Measurements from ENCODE around the gene TXNIP.
"Not testable (repeated sequence)": the region's sequence is repeated elsewhere in the genome, so short reads cannot be mapped to it uniquely, and the experiment has no call there.

TXNIP gene

DNA sequence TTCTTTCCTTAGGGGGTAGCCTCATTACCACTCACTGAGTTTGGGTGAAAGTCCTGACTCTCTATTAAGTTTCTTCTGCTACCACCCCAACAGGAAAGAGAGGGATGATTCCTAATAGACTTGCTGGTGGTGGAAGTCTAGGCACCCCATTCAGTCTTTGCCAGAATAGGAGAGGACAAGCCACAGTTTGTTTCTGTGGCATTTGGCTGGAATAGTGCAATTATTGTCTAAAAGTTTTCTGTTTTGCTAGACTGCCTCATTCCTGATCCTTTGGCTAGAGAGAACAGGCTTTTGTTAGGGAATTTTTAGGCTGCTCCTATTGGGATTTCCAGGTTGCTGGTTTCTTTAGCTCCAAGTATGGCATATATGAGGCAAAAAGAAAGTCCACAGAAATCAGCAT lies 35.1 kb upstream of the TXNIP start:
- TF ChIP-seq, protein P1, sequence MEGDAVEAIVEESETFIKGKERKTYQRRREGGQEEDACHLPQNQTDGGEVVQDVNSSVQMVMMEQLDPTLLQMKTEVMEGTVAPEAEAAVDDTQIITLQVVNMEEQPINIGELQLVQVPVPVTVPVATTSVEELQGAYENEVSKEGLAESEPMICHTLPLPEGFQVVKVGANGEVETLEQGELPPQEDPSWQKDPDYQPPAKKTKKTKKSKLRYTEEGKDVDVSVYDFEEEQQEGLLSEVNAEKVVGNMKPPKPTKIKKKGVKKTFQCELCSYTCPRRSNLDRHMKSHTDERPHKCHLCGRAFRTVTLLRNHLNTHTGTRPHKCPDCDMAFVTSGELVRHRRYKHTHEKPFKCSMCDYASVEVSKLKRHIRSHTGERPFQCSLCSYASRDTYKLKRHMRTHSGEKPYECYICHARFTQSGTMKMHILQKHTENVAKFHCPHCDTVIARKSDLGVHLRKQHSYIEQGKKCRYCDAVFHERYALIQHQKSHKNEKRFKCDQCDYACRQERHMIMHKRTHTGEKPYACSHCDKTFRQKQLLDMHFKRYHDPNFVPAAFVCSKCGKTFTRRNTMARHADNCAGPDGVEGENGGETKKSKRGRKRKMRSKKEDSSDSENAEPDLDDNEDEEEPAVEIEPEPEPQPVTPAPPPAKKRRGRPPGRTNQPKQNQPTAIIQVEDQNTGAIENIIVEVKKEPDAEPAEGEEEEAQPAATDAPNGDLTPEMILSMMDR (IDR thresholded peaks at IDR 0.05; ENCODE audit: extremely low read depth, insufficient read depth, missing control alignments), result no peak
- DNase-seq (ENCODE audit: low spot score), result no peak
- in situ Hi-C loops (cut with MboI; ENCODE audit: low pct_unique_long_range_greater_than_20kb, low sequenced_read_pairs, unreplicated experiment), result no loop called here

DNA sequence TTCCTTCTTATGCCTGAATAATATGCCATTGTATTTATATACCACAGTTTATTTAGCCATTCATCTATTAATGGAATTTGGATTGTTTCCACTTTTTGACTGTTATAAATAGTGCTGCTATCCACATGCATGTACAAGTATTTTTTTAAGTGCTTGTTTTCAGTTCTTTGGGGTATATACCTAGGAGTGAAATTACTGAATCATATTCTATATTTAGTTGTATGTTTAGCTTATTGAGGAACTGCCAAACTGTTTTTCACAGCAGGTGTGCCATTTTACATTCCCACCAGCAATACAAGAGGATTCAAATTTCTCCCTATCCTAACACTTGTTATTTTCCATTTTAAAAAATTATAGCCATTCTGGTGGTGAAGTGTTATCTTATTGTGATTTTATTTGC lies 32.7 kb upstream of the TXNIP start:
- in situ Hi-C loops (cut with MboI; ENCODE audit: low pct_unique_long_range_greater_than_20kb, low sequenced_read_pairs, unreplicated experiment), result no loop called here
- TF ChIP-seq, protein P1 (IDR thresholded peaks at IDR 0.05; ENCODE audit: extremely low read depth, insufficient read depth, missing control alignments), result no peak
- no peak for DNase-seq (ENCODE audit: low spot score)

DNA sequence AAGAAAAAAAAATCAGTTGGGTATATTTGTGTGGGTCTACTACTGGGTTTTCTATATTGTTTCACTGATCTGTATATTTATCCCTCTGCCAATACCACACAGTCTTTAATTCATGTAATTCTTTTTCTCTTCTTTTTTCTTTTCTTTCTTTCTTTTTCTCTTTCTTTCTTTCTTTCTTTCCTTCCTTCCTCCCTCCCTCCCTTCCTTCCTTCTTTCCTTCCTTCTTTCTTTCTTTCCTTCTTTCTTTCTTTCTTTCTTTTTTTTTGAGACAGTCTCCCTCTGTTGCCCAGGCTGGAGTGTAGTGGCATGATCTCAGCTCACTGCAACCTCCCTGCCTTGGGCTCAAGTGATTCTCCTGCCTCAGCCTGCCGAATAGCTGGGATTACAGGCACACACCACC lies 30.3 kb upstream of the TXNIP start:
- DNase-seq (ENCODE audit: low spot score); in situ Hi-C loops (cut with MboI; ENCODE audit: low pct_unique_long_range_greater_than_20kb, low sequenced_read_pairs, unreplicated experiment): not testable (repeated sequence)

DNA sequence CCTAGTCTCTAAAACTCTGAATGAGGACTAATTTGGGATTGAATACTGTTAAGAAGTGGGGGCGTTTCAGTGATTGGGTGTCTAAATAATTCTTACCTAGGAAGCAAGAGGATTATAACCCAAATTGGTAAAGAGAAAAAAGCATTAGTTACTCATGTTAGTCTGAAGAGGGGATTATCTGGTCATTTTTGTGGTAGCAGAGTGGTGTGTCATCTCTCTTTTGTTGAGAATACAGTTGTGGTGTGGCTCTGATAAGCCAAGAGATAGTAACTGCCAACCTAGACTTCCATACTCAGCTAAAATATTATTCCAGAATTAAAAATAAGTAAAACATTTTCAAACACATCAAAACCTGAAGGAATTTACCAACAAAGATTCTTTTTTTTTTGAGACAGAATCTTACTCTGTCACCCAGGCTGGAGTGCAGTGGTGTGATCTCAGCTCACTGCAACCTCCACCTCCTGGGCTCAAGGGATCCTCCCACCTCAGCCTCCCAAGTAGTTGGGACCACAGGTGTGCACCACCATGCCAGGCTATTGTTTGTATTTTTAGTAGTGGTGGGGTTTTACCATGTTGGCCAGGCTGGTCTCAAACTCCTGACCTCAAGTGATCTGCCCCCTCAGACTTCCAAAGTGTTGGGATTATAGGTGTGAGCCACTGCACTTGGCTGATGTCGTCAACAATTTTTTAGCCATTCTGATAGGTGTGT lies 29.6 kb upstream of the TXNIP start:
- in situ Hi-C loops (cut with MboI; ENCODE audit: low pct_unique_long_range_greater_than_20kb, low sequenced_read_pairs, unreplicated experiment); DNase-seq (ENCODE audit: low spot score): not testable (repeated sequence)

DNA sequence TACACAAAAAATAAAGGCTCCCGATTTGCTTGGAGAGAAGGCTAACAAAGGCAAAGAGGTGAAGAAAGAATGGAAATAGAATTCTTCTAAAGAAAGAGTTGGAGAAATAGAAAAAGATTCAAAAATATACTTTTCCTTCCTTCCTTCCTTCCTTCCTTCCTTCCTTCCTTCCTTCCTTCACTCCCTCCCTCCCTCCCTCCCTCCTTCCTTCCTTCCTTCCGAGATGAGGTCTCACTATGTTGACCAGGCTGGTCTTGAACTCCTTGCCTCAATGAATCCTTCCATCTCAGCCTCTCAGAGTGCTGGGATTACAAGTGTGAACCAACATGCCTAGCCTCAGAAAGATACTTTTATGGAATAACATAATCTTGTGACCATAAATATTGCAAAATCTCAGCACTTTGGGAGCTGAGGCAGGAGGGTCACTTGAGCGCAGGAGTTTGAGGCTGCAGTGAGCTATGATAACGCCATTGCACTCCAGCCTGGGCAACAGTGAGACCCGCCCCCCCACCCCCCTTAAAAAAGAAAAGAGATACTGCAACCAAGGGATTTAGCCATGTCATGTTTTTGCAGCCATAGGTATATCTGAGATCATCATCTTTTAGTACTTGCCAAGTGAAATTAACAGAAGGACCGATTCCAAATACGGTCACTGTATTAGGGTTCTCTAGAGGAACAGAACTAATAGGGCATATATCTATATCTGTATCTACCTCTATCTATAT lies 26.2 kb upstream of the TXNIP start:
- in situ Hi-C loops (cut with MboI; ENCODE audit: low pct_unique_long_range_greater_than_20kb, low sequenced_read_pairs, unreplicated experiment), result loop anchor here (25.0 kb wide), 1 partner anchor 135 kb away; the partner anchor contains the start of gene ANKRD35
- TF ChIP-seq, protein P1 (IDR thresholded peaks at IDR 0.05; ENCODE audit: extremely low read depth, insufficient read depth, missing control alignments), result no peak
- DNase-seq (ENCODE audit: low spot score), result no peak

DNA sequence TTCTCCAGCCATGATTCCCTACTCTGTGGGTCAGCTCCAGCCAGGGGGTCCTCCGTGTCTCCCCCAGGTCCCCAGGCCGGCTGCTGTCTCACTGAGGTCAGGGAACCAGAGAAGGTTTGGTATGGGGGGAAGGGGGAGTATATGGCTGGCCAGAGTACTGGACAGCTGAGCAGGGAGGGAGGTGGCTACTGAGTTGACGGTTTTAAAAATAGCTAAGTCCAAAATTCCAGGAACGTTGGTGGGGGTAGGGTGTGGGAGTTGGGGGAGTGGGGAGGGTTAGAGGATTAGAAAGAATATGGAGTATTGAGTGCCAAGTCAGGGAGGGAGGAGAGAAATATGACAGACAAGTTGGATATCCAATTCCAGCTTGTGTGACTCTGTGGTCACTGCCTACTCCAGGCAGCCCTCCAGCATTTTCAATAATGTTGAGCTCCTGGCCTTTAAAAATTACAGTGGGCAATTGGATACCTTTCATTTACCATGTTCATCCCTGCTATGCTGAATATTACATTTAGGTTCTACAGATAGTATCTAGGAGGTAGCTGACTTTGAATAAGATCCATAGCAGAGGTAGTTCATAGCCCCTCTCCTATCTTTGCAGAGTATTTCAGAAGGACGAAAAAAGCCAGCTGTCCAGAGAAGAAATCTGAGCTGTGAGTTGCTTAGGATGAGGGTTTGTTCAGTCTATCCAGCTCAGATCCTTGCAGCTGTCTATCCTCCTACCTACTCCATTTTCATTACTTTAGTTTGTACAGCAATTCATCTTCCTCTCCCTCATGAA lies 25.4 kb upstream of the TXNIP start, which contains the start of gene HJV:
Gene HJV, minus strand, starts transcription at position 114 of the 781 bp plus-strand sequence. CDS start 1,504 bp downstream, outside the sequence.
- DNase-seq (ENCODE audit: low spot score), result no peak
- in situ Hi-C loops (cut with MboI; ENCODE audit: low pct_unique_long_range_greater_than_20kb, low sequenced_read_pairs, unreplicated experiment), result loop anchor here (25.0 kb wide), 1 partner anchor 135 kb away; the partner anchor contains the start of gene ANKRD35
- TF ChIP-seq, protein P1 (IDR thresholded peaks at IDR 0.05; ENCODE audit: extremely low read depth, insufficient read depth, missing control alignments), result no peak

DNA sequence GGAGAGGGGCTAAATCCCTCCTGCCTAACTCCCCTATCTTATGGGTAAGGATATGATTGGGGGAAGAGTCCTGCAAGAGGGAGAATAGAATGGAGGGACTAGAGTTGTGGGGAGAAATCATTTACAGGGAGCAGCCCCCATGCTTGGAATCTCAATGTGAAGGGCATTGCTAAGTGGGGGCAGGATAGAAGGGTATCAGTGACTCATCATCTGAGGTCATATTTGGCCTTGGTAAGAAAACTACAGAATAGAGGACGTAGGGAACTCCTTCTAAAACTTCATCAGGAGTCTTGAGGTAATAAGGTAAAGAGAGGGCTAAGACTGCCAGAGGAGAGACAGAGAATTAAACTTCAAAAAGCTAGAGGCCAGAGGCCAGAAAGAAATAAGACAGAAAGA lies 24.7 kb upstream of the TXNIP start:
- DNase-seq (ENCODE audit: low spot score), result no peak
- in situ Hi-C loops (cut with MboI; ENCODE audit: low pct_unique_long_range_greater_than_20kb, low sequenced_read_pairs, unreplicated experiment), result loop anchor here (25.0 kb wide), 1 partner anchor 134 kb away; the partner anchor contains the start of gene ANKRD35

More for the DNA sequence above, 24.7 kb upstream of the TXNIP start:
- TF ChIP-seq, protein P1 (IDR thresholded peaks at IDR 0.05; ENCODE audit: extremely low read depth, insufficient read depth, missing control alignments), result no peak
